Measurements from ENCODE around the gene FKBP5. TPM values are rescaled to one million over a fixed set of nuclear protein-coding genes. Genes with fewer than 3 reads are reported as not detected.

Gene FKBP5
- total RNA-seq, 4 donors from 2014 or later, result 247 to 296 (median 275) TPM

- DNase-seq, result no peak
- Histone ChIP-seq H3K4me1 (no peaks in the 10 kb centered on the region), H3K27ac (no peak overlapping the region), H3K9me3 (no peaks in the 10 kb centered on the region), H3K4me3 (no peak overlapping the region), H3K36me3 (peaks cover 0 to 98% (median 2%) of the 10 kb centered on the region in 3 donors), H3K27me3 (no peaks in the 10 kb centered on the region)
- no peak for TF ChIP-seq POLR2A (IDR thresholded peaks at IDR 0.05)
- TF ChIP-seq CTCF (IDR thresholded peaks at IDR 0.05), result no peak
Measured at GRCh38 chr6:35626401-35626800, 62.3 kb downstream of the FKBP5 start.

- no peak overlapping the region for H3K4me3 ChIP-seq
- no peaks in the 10 kb centered on the region for H3K27me3 ChIP-seq
- TF ChIP-seq CTCF (IDR thresholded peaks at IDR 0.05), result peak in 5 of 6 experiments; percentile 10 to 45 (median 27)
- TF ChIP-seq POLR2A (IDR thresholded peaks at IDR 0.05), result no peak
- no peaks in the 10 kb centered on the region for H3K4me1 ChIP-seq
- peaks cover 0 to 98% (median 6%) of the 10 kb centered on the region in 3 donors for H3K36me3 ChIP-seq
- no peak for DNase-seq
- peak overlapping the region in 2 of 4 donors; percentile 16 to 18 for H3K27ac ChIP-seq
- no peaks in the 10 kb centered on the region for H3K9me3 ChIP-seq
Measured at GRCh38 chr6:35624341-35625070, 64.2 kb downstream of the FKBP5 start.

GRCh38 chr6:35622283-35622682 lies 66.4 kb downstream of the FKBP5 start:
- Histone ChIP-seq H3K27me3 (no peaks in the 10 kb centered on the region), H3K4me1 (no peaks in the 10 kb centered on the region), H3K9me3 (no peaks in the 10 kb centered on the region), H3K4me3 (no peak overlapping the region), H3K36me3 (peaks cover 3 to 98% (median 13%) of the 10 kb centered on the region in 3 donors), H3K27ac (no peak overlapping the region)
- no peak for DNase-seq
- no peak for TF ChIP-seq CTCF (IDR thresholded peaks at IDR 0.05)
- TF ChIP-seq POLR2A (IDR thresholded peaks at IDR 0.05), result no peak

GRCh38 chr6:35620706-35621105 lies 68.0 kb downstream of the FKBP5 start:
- DNase-seq, result no peak
- Histone ChIP-seq H3K4me3 (no peak overlapping the region), H3K27me3 (no peaks in the 10 kb centered on the region), H3K36me3 (peaks cover 3 to 99% (median 10%) of the 10 kb centered on the region in 3 donors), H3K4me1 (no peaks in the 10 kb centered on the region), H3K9me3 (no peaks in the 10 kb centered on the region), H3K27ac (no peak overlapping the region)
- TF ChIP-seq CTCF (IDR thresholded peaks at IDR 0.05) (no peak), POLR2A (IDR thresholded peaks at IDR 0.05) (no peak)

- no peak overlapping the region for H3K4me3 ChIP-seq
- no peak overlapping the region for H3K27ac ChIP-seq
- no peaks in the 10 kb centered on the region for H3K4me1 ChIP-seq
- no peaks in the 10 kb centered on the region for H3K9me3 ChIP-seq
- H3K27me3 ChIP-seq, result no peaks in the 10 kb centered on the region
- H3K36me3 ChIP-seq, result peaks cover 3 to 99% (median 13%) of the 10 kb centered on the region in 3 donors
- no peak for TF ChIP-seq POLR2A (IDR thresholded peaks at IDR 0.05)
- no peak for TF ChIP-seq CTCF (IDR thresholded peaks at IDR 0.05)
- no peak for DNase-seq
Measured at GRCh38 chr6:35613762-35614161, 75.0 kb downstream of the FKBP5 start.
